ENCODE results near the gene CACNA1C. TPM values are rescaled to one million over a fixed set of nuclear protein-coding genes. Genes with fewer than 3 reads are reported as not detected.
A peak's percentile ranks its signal among the peaks of the same experiment; 100 is the strongest.

The CACNA1C gene
- total and polyA plus RNA-seq, 4 donors: 14.8 to 22.2 (median 18.3) TPM

DNA sequence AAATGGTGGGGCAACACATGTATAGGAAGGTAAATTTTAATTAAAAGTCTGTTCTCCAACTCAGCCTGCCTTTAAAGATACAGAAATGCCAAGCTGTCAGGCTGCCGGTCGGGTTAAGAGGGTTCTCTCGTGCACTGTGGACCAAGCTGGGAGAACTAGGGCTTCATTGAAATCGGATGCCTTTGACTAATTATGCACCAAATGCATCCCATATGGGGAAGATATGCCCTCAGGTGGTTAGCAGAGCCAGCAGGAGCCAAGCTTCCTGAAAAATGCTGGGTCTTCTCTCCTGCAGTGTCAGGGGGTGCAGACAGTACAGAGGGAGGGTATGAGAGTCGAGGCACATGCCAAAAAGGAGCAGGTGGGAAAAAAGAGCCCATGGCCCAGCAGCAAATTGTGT lies 236.1 kb downstream of the CACNA1C start:
- no peaks in the 10 kb centered on the region for H3K9me3 ChIP-seq (ENCODE audit: control insufficient read depth, insufficient read depth, low read length)
- 42% methylated on average over 4 of the region's 5 CpGs for WGBS (ENCODE audit: insufficient coverage)
- no peak for DNase-seq (ENCODE audit: low read depth in 4 of 6, low spot score in 6 of 6)
- H3K36me3 ChIP-seq (ENCODE audit: control insufficient read depth, insufficient read depth, low read length): no peaks in the 10 kb centered on the region
- no peaks in the 10 kb centered on the region for H3K27me3 ChIP-seq (ENCODE audit: control insufficient read depth, insufficient read depth, low read length)
- H3K4me3 ChIP-seq (ENCODE audit: low read depth, low read length): no peak overlapping the region
- H3K4me1 ChIP-seq (ENCODE audit: control insufficient read depth, insufficient read depth, low read length): peaks cover 40% of the 10 kb centered on the region
- no peak overlapping the region for H3K27ac ChIP-seq (ENCODE audit: low read depth, low read length)

DNA sequence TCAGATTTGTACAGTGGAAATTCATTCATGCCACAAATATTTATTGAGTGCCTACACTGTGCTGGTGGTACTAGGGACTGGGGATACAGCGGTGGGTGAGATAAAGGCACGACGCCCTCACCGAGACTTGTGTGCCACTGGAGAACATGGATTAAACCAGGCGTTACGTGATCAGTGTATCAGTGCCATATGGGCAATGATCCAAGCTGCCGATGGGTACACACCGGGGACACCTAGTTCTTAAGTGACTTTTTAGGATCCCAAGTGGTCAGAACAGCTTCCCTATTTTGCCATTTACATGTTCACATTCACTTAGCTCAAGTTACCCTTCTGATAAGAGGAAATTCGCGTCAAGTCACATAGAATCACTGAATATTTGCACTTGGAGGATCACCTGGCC lies 236.7 kb downstream of the CACNA1C start:
- 89% methylated on average over 10 of the region's 10 CpGs for WGBS (ENCODE audit: insufficient coverage)
- H3K9me3 ChIP-seq (ENCODE audit: control insufficient read depth, insufficient read depth, low read length): no peaks in the 10 kb centered on the region
- no peak overlapping the region for H3K4me3 ChIP-seq (ENCODE audit: low read depth, low read length)
- H3K27me3 ChIP-seq (ENCODE audit: control insufficient read depth, insufficient read depth, low read length): no peaks in the 10 kb centered on the region
- DNase-seq (ENCODE audit: low read depth in 4 of 6, low spot score in 6 of 6): no peak
- peaks cover 38% of the 10 kb centered on the region for H3K4me1 ChIP-seq (ENCODE audit: control insufficient read depth, insufficient read depth, low read length)
- no peak overlapping the region for H3K27ac ChIP-seq (ENCODE audit: low read depth, low read length)
- no peaks in the 10 kb centered on the region for H3K36me3 ChIP-seq (ENCODE audit: control insufficient read depth, insufficient read depth, low read length)

DNA sequence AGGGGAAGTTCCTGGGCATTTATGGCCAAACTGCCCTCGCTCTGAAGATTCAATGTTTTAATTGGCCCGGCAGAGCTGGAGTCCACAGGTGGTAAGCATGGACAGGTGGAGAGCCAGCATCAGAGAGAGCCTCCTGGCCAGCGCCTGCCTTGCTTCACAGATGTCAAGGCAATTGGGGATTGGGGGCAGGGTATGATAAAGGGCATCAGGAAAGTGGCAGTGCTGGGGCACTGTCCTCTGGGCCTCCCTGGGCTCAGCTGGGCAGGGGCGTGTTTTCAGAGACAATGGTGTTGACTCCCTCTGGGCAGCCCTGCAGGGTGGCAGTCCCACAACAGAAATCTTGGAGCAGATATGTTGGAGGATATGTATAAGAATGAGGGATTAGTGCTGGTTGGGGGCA lies 237.3 kb downstream of the CACNA1C start:
- no peaks in the 10 kb centered on the region for H3K27me3 ChIP-seq (ENCODE audit: control insufficient read depth, insufficient read depth, low read length)
- H3K4me3 ChIP-seq (ENCODE audit: low read depth, low read length): no peak overlapping the region
- no peak for DNase-seq (ENCODE audit: low read depth in 4 of 6, low spot score in 6 of 6)
- no peak overlapping the region for H3K27ac ChIP-seq (ENCODE audit: low read depth, low read length)
- 95% methylated on average over 4 of the region's 4 CpGs for WGBS (ENCODE audit: insufficient coverage)
- peaks cover 34% of the 10 kb centered on the region for H3K4me1 ChIP-seq (ENCODE audit: control insufficient read depth, insufficient read depth, low read length)
- H3K36me3 ChIP-seq (ENCODE audit: control insufficient read depth, insufficient read depth, low read length): no peaks in the 10 kb centered on the region
- no peaks in the 10 kb centered on the region for H3K9me3 ChIP-seq (ENCODE audit: control insufficient read depth, insufficient read depth, low read length)

DNA sequence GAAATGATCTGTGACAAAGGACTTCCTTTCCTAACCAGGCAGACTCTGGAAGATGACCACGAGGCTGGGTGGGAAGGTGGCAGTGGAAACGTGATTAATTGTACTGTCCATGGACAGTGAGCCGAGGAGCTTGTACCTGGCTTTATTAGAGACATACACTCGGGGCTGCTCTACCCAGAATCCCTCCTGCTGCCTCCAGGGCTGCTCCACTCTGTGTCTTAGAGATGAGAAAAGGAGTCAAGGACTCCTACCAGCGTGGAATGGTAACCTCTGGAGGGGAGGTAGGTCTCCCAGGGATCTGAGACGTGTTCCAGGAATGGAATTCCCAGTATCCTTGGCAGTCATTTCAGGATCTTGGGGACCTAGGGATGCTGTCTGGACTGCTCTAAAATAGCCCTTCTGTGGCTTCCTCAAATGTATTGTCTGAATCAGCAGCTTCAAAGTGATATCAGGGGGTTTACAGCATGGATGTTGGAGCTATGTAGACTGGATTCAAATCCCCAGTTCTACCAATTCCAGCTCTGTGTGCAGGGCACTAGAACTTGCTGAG lies 237.8 kb downstream of the CACNA1C start:
- Histone ChIP-seq H3K36me3 (ENCODE audit: control insufficient read depth, insufficient read depth, low read length) (no peaks in the 10 kb centered on the region), H3K4me3 (ENCODE audit: low read depth, low read length) (no peak overlapping the region), H3K27ac (ENCODE audit: low read depth, low read length) (no peak overlapping the region), H3K27me3 (ENCODE audit: control insufficient read depth, insufficient read depth, low read length) (no peaks in the 10 kb centered on the region), H3K9me3 (ENCODE audit: control insufficient read depth, insufficient read depth, low read length) (no peaks in the 10 kb centered on the region), H3K4me1 (ENCODE audit: control insufficient read depth, insufficient read depth, low read length) (peaks cover 29% of the 10 kb centered on the region)
- no peak for DNase-seq (ENCODE audit: low read depth in 4 of 6, low spot score in 6 of 6)
- 83% methylated on average over 6 of the region's 6 CpGs for WGBS (ENCODE audit: insufficient coverage)

DNA sequence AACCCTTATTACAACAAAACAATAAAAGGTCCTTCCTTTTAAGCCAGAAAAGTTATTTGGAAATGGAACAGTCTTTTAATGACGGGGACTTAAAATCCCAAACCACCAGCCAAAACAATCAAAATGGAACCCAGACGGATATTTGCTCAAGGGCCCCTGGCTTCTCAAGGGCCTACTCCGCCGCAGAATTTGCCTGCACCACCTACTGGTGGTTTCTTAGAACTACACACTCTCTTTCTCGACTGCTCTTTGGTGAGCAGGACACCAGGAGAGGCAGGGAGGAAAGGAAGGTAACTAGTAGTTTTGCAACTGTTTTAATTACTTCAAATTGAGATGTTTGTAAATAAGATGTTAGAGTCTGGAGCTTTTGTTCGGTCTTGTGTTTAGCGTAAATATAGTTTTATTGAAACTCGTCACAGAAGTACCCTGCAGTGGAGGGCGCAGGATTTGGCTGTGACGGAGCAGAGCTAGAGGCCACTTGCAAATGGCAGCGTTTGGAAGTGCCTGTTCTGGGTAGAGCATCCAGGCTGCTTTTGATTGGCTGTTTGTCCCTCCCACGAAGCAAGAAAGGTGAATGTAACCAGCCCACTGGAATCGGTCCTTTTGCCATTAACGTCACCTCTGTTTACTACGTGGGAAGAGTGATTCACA lies 238.5 kb downstream of the CACNA1C start:
- 84% methylated on average over 10 of the region's 15 CpGs for WGBS (ENCODE audit: insufficient coverage)
- H3K27ac ChIP-seq (ENCODE audit: low read depth, low read length): no peak overlapping the region
- peaks cover 26% of the 10 kb centered on the region for H3K4me1 ChIP-seq (ENCODE audit: control insufficient read depth, insufficient read depth, low read length)
- H3K9me3 ChIP-seq (ENCODE audit: control insufficient read depth, insufficient read depth, low read length): no peaks in the 10 kb centered on the region
- no peak overlapping the region for H3K4me3 ChIP-seq (ENCODE audit: low read depth, low read length)
- no peaks in the 10 kb centered on the region for H3K36me3 ChIP-seq (ENCODE audit: control insufficient read depth, insufficient read depth, low read length)
- H3K27me3 ChIP-seq (ENCODE audit: control insufficient read depth, insufficient read depth, low read length): no peaks in the 10 kb centered on the region
- peak in 2 of 6 donors; percentile 30 to 60 for DNase-seq (ENCODE audit: low read depth in 4 of 6, low spot score in 6 of 6)

GRCh38 chr12:2291947-2292346 lies 239.2 kb downstream of the CACNA1C start:
- Histone ChIP-seq H3K4me1 (ENCODE audit: control insufficient read depth, insufficient read depth, low read length) (peaks cover 20% of the 10 kb centered on the region), H3K9me3 (ENCODE audit: control insufficient read depth, insufficient read depth, low read length) (no peaks in the 10 kb centered on the region), H3K36me3 (ENCODE audit: control insufficient read depth, insufficient read depth, low read length) (no peaks in the 10 kb centered on the region), H3K27ac (ENCODE audit: low read depth, low read length) (no peak overlapping the region), H3K27me3 (ENCODE audit: control insufficient read depth, insufficient read depth, low read length) (no peaks in the 10 kb centered on the region), H3K4me3 (ENCODE audit: low read depth, low read length) (no peak overlapping the region)
- 87% methylated on average over 3 of the region's 3 CpGs for WGBS (ENCODE audit: insufficient coverage)
- DNase-seq (ENCODE audit: low read depth in 4 of 6, low spot score in 6 of 6): no peak

- DNase-seq (ENCODE audit: low read depth in 4 of 6, low spot score in 6 of 6): peak in 1 of 6 donors; percentile 25
- Histone ChIP-seq H3K4me1 (ENCODE audit: control insufficient read depth, insufficient read depth, low read length) (peaks cover 15% of the 10 kb centered on the region), H3K9me3 (ENCODE audit: control insufficient read depth, insufficient read depth, low read length) (no peaks in the 10 kb centered on the region), H3K36me3 (ENCODE audit: control insufficient read depth, insufficient read depth, low read length) (no peaks in the 10 kb centered on the region), H3K27ac (ENCODE audit: low read depth, low read length) (no peak overlapping the region), H3K4me3 (ENCODE audit: low read depth, low read length) (no peak overlapping the region), H3K27me3 (ENCODE audit: control insufficient read depth, insufficient read depth, low read length) (no peaks in the 10 kb centered on the region)
- WGBS (ENCODE audit: insufficient coverage): 29% methylated on average over 2 of the region's 6 CpGs
Measured at GRCh38 chr12:2292560-2292959, 239.8 kb downstream of the CACNA1C start.

GRCh38 chr12:2294651-2295475 lies 242.1 kb downstream of the CACNA1C start:
- DNase-seq (ENCODE audit: low read depth in 4 of 6, low spot score in 6 of 6): no peak
- Histone ChIP-seq H3K9me3 (ENCODE audit: control insufficient read depth, insufficient read depth, low read length) (no peaks in the 10 kb centered on the region), H3K36me3 (ENCODE audit: control insufficient read depth, insufficient read depth, low read length) (no peaks in the 10 kb centered on the region), H3K4me3 (ENCODE audit: low read depth, low read length) (no peak overlapping the region), H3K27ac (ENCODE audit: low read depth, low read length) (no peak overlapping the region), H3K27me3 (ENCODE audit: control insufficient read depth, insufficient read depth, low read length) (no peaks in the 10 kb centered on the region), H3K4me1 (ENCODE audit: control insufficient read depth, insufficient read depth, low read length) (peaks cover 15% of the 10 kb centered on the region)
- WGBS (ENCODE audit: insufficient coverage): 72% methylated on average over 18 of the region's 20 CpGs

- no peaks in the 10 kb centered on the region for H3K9me3 ChIP-seq (ENCODE audit: control insufficient read depth, insufficient read depth, low read length)
- peaks cover 18% of the 10 kb centered on the region for H3K4me1 ChIP-seq (ENCODE audit: control insufficient read depth, insufficient read depth, low read length)
- H3K27ac ChIP-seq (ENCODE audit: low read depth, low read length): no peak overlapping the region
- 55% methylated on average over 3 of the region's 3 CpGs for WGBS (ENCODE audit: insufficient coverage)
- H3K36me3 ChIP-seq (ENCODE audit: control insufficient read depth, insufficient read depth, low read length): no peaks in the 10 kb centered on the region
- DNase-seq (ENCODE audit: low read depth in 4 of 6, low spot score in 6 of 6): peak in 1 of 6 donors; percentile 49
- no peak overlapping the region for H3K4me3 ChIP-seq (ENCODE audit: low read depth, low read length)
- H3K27me3 ChIP-seq (ENCODE audit: control insufficient read depth, insufficient read depth, low read length): no peaks in the 10 kb centered on the region
Measured at GRCh38 chr12:2295941-2296461, 243.2 kb downstream of the CACNA1C start.
